GM18526 (cell line): ENCODE data around the gene SAMD7.

ENCODE experiments used
- POLR2A ChIP-seq: IDR thresholded peaks from 3 replicates; pipeline ENCODE4 v1.6.1; 2011; ENCODE audit not compliant: insufficient read length; ENCODE audit errors: extremely low read depth

Gene SAMD7

DNA sequence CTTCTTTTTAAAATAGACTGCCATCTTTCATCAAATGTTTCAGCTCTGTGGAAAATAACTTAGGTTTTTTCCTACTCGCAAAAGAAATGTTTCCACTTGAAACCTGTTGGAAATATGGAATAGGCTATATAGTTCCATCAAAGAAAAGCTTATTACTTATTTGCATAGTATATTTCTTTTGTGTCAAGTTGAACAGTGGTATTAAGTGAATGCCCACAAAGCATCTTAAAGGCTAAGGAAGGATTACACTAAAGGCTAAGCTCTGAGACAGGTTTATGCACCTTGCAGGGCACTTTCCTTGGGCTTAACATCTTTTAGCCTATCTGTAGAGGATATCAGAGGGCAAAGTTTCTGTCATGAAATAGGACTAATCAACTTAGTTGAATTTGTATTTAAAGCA, at the start of gene SAMD7:
Gene SAMD7, plus strand, starts transcription at position 301 of the 400 bp plus-strand sequence. CDS start 7,927 bp downstream, outside the sequence.
- no peak for TF ChIP-seq POLR2A

- no peak for TF ChIP-seq POLR2A
Observed at GRCh38 chr3:169861871-169862270, 49.5 kb upstream of the SAMD7 start.

- no peak for TF ChIP-seq POLR2A
Observed at GRCh38 chr3:169863458-169863899, 47.9 kb upstream of the SAMD7 start.

DNA sequence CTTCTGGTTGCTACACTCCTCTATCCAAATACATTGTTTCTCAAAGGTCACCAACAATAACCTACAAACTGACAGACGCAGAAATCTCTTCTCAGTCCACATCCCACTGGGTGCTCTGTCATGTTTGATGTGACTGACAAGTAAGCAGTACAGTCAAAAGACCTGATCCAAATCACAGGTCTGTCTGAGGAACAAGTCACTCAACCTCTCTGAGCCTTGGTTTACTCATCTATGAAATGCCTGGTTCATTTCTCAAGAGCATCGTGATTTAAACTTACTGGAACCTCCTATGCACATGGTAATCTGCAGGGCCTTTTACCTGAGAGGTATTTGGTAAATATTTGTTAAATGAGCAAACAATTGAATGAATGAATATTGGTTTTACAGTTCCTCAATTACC, 47.1 kb upstream of the SAMD7 start:
- TF ChIP-seq POLR2A, result no peak

GRCh38 chr3:169865176-169865767, 46.1 kb upstream of the SAMD7 start:
- TF ChIP-seq POLR2A, result no peak

DNA sequence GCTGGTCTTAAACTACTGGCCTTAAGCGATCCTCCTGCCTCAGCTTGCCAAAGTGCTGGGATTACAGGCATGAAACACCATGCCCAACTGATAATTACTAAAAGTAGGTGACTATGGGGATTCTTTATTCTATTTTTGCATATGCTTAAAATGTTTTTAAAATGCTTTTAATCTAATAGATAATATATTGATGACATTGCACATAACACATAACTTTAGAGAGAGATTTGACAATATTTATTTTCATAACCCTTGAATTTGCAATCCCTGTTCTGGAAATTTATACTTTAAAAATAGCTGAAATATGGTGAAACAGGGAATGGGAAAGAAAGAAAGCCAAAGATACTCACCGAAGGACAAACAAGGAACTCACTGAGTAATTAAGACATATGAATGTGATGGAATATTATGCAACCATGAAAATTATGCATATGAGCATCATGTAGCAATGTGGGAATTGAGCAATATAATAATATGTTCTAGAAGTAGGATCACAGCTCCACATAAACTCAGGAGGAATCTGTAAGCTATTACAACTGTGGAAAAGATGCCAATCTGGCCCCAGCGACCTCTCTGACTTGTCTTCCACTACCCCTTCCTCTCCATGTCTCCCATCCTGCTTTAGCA, 43.7 kb upstream of the SAMD7 start:
- TF ChIP-seq POLR2A, result no peak

GRCh38 chr3:169868369-169868768, 43.0 kb upstream of the SAMD7 start:
- no peak for TF ChIP-seq POLR2A

DNA sequence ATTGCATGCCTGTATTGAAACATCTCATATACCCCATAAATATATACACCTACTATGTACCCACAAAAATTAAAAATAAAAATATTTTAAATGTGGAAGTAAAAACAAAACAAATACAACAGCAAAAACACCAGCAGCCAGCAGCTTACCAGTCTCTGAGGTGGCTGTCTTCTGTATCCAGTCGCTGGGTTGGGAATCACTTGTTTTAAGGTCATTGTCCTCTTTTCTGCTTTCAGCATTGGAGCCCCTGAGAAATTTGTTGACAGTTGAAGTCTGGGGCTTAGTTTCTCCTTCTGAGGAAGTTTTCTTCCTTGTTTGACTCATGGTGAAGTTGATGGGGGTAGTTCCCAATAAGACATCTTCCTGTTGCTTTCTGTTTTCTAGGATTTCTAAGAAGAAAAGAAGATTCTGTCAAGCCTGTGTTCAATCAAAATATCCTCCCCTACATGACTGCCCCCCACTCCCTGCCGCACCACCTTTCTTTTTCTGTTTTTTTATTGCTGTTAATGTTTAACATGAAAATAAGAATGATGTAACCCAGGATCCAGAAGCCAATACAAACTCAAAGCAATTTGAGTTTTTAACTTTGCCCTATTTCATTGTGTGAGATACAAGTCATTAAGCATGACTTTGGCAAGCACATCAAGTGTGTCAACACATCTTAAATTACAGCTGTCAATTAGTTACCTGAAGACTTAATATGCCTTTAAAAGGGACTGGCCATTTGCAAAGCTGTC, 41.7 kb upstream of the SAMD7 start, which contains the start of gene LRRC31:
Gene LRRC31, minus strand, starts transcription at position 452 of the 737 bp plus-strand sequence. Its CDS starts 128 bp downstream, at position 324.
- no peak for TF ChIP-seq POLR2A

GRCh38 chr3:169871129-169871886, 40.1 kb upstream of the SAMD7 start:
- no peak for TF ChIP-seq POLR2A

DNA sequence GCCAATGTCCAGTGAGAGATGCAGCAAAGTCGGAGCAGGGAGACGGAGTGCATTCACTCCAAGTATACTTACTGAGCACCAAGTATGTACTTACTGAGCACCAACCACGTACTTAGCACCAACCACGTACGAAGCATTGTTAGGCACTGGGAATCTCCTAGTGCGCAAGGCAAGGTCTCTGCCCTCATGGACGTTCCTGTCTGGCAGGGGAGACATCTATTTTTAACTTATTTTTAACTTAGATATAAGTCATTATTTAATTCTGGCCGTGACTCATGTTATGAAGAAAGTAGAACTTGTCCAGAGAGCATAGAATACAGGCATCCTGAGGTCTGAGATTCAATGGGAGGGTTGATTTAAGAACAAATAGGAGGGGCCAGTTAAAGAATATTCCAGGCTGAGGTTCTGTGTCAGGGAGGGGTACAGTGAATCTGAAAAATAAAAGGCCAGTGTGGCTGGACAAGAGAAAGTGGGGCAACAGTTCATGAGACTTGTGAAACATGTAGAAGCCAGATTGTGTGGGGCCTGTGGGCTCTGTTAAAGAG, 32.3 kb upstream of the SAMD7 start:
- TF ChIP-seq POLR2A, result no peak

DNA sequence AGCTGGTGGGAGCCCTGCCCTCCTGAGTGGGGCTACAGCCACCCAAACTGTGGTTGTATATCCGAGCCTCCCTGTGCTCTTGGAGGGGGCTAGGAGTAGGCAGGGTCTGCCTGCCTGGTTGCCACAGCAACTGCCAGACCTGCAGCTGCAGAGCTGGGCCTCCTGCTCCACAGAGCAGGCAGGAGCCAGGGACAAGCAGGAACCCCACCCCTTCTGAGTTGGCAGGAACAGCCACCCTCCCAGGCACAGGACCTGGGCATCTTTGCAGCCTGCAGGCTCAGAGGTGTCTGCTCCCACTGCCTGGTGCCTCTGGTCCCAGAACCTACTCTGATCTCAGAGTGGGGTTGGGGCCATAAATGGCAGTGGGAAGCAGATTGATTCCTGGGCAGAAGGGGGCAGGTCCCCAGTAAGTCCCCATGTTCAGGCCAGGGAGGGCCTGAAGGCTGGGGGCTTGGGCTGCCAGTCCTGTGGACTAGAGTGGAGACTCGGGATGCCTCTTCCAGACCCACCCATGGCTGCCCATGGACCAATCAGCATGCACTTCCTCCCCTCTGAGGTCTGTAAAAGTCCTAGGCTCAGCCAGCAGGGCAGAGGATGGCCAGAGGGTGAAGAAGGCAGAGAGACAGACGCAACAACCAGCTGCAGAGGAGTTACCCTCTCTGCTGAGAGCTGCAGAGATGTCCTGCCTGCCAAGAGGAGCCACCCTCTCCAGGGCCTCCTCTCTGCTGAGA, 31.4 kb upstream of the SAMD7 start:
- TF ChIP-seq POLR2A, result no peak

DNA sequence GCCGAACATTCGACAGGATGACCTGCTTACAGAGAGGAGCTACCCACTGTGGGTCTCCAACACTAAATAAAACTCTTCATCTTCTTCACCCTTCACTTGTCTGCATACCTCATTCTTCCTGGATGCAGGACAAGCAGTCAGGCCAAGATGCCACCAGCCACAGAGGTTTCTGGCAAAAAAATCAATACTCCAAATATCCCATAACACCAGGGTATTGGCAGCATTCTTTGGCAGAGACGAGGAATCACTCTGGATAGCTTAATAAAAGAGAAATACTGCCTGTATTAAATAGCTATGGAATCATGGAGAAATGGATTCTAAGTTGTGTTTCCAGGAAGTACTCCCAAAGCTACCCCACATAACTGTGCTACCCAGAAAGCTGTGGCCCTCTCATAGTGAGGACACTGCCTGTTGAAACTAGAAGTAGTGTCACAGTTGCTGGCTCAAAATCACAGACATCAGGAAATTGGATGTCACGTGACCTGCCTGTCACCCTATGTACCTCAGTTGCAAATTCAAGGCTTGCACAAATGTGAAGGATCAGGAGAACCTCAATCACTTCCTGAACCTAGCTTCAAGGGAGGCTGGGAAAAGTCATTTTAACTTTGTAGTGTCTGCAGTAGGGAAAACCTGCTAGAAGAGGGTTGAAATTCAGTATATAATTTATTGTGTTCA, 30.7 kb upstream of the SAMD7 start:
- no peak for TF ChIP-seq POLR2A

GRCh38 chr3:169886671-169887070, 24.7 kb upstream of the SAMD7 start:
- no peak for TF ChIP-seq POLR2A

DNA sequence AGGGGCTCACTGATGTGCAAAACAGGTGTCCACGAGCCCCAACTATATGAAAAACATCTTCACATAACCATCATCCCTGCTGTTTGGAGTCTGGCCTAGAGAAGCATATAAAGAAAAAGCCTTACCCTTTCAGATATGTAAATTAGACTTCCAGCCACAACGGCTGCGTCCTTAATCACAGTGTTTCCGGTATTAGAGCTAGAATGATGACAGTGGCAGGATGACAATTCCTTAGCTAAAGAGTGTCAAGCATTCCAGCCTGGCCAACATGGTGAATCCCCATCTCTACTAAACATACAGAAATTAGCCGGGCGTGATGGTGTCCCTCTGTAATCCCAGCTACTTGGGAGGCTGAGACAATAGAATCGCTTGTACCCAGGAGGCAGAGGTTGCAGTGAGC, 19.5 kb upstream of the SAMD7 start:
- no peak for TF ChIP-seq POLR2A

DNA sequence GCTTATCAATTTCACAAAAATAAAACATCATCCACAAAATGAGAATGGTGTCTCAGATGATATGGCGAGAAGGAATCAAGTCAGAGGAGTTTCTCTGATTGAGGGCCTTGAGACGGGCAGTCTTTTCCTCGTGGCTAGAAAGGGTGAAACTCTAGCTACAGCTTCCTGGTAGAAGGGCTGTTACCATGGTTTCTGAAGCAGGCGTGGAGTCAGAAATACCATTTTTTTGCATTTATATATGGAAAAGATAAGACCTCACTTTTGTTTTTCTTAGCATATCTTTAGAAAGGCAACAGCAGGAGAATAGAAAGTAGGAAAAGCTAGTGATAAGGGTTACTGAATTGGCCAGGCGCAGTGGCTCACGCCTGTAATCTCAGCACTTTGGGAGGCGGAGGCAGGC, 17.3 kb upstream of the SAMD7 start:
- no peak for TF ChIP-seq POLR2A

GRCh38 chr3:169895072-169895471, 16.3 kb upstream of the SAMD7 start:
- no peak for TF ChIP-seq POLR2A
